Retina (tissue), 1 donor: ENCODE results near the gene POLR1A.

Experiments used
- DNase-seq: peaks from one replicate; pipeline ENCODE4 v3.0.0-alpha.2; 2016

The POLR1A gene

GRCh38 chr2:86019121-86019520 is 86.6 kb downstream of the POLR1A start:
- no peak for DNase-seq

GRCh38 chr2:86017901-86018896 is 87.5 kb downstream of the POLR1A start:
- no peak for DNase-seq

GRCh38 chr2:86016581-86016980 is 89.1 kb downstream of the POLR1A start:
- DNase-seq: no peak

- no peak for DNase-seq
Measured at GRCh38 chr2:86015699-86016098, 90.0 kb downstream of the POLR1A start.

GRCh38 chr2:86015006-86015405 is 90.7 kb downstream of the POLR1A start:
- no peak for DNase-seq

- DNase-seq: no peak
Measured at GRCh38 chr2:86014493-86014892, 91.2 kb downstream of the POLR1A start.

GRCh38 chr2:86012007-86012712 is 93.5 kb downstream of the POLR1A start:
- no peak for DNase-seq

GRCh38 chr2:86011449-86011941 is 94.2 kb downstream of the POLR1A start:
- DNase-seq: no peak

- DNase-seq: no peak
Measured at GRCh38 chr2:86010083-86010482, 95.6 kb downstream of the POLR1A start.

GRCh38 chr2:86006524-86006923 is 99.2 kb downstream of the POLR1A start:
- DNase-seq: no peak

- DNase-seq: no peak
Measured at GRCh38 chr2:86003967-86004366, 101.7 kb downstream of the POLR1A start.

- DNase-seq: no peak
Measured at GRCh38 chr2:86003104-86003503, 102.6 kb downstream of the POLR1A start.

- DNase-seq: no peak
Measured at GRCh38 chr2:86002375-86002774, 103.3 kb downstream of the POLR1A start.

GRCh38 chr2:86001326-86001725 is 104.4 kb downstream of the POLR1A start:
- DNase-seq: no peak

- no peak for DNase-seq
Measured at GRCh38 chr2:86000938-86001312, 104.8 kb downstream of the POLR1A start.

GRCh38 chr2:86000131-86000937 is 105.4 kb downstream of the POLR1A start:
- no peak for DNase-seq

GRCh38 chr2:85999061-85999831 is 106.4 kb downstream of the POLR1A start:
- DNase-seq: no peak

GRCh38 chr2:85998071-85998991 is 107.4 kb downstream of the POLR1A start:
- no peak for DNase-seq

- DNase-seq: no peak
Measured at GRCh38 chr2:85997017-85997970, 108.4 kb downstream of the POLR1A start.

GRCh38 chr2:85996591-85996990 is 109.1 kb downstream of the POLR1A start:
- DNase-seq: peak; percentile 17
